A673 (cell line): ENCODE results near the gene CRACR2B.

Experiments
- CTCF ChIP-seq: fragments of 300-800, 200-600 bp; sonication (generic); conservative IDR thresholded peaks from 2 replicates; pipeline ENCODE4 v1.5.1; 2017; ENCODE audit warnings: low read depth, mild to moderate bottlenecking, antibody characterized with exemption, low read length, moderate library complexity, mixed read lengths
- EZH2 ChIP-seq: fragments of 200-600 bp; sonication (generic); IDR thresholded peaks from 2 replicates; pipeline ENCODE4 v1.6.1; 2017; ENCODE audit warnings: borderline replicate concordance, low read depth, mild to moderate bottlenecking, mixed read lengths, antibody characterized with exemption, low read length; ENCODE audit not compliant: poor library complexity, severe bottlenecking

GRCh38 chr11:869399-870126, 41.8 kb downstream of the CRACR2B start:
- TF ChIP-seq CTCF (no peak), EZH2 (no peak)
